HEK293T (cell line): ENCODE data around the gene ZNF99.
"Not testable (repeated sequence)": the region's sequence is repeated elsewhere in the genome, so short reads cannot be mapped to it uniquely, and the experiment has no call there.

Experiments
- CTCF ChIA-PET: fragments of 350-600 bp; formaldehyde crosslinking; extraction: SDS; loops from one replicate; lab custom pipeline; 2021; ENCODE audit warnings: antibody characterized with exemption, inconsistent platforms; lab: Yijun Ruan, JAX
- POLR2A ChIA-PET: fragments of 350-600 bp; formaldehyde crosslinking; extraction: SDS; loops from one replicate; lab custom pipeline; 2020; ENCODE audit warnings: antibody characterized with exemption, inconsistent platforms; lab: Yijun Ruan, JAX
- DNase-seq: peaks from one replicate; pipeline ENCODE4 v3.0.0; 2012; ENCODE audit warnings: mixed read lengths; ENCODE audit errors: extremely low spot score
- ARNT ChIP-seq: fragments of 450-650 bp; IDR thresholded peaks from 2 replicates; pipeline ENCODE4 v1.6.1; 2017; ENCODE audit warnings: mild to moderate bottlenecking
- BHLHE40 ChIP-seq: fragments of 450-650 bp; IDR thresholded peaks from 2 replicates; pipeline ENCODE4 v1.6.1; 2016; ENCODE audit warnings: mild to moderate bottlenecking, moderate library complexity, borderline replicate concordance
- CTBP1 ChIP-seq: fragments of 450-650 bp; IDR thresholded peaks from 2 replicates; pipeline ENCODE4 v1.6.1; 2016; ENCODE audit warnings: borderline replicate concordance
- ELF4 ChIP-seq: fragments of 450-650 bp; IDR thresholded peaks from 2 replicates; pipeline ENCODE4 v1.6.1; 2017; ENCODE audit warnings: antibody characterized with exemption
- FOXA1 ChIP-seq: fragments of 450-650 bp; IDR thresholded peaks from 2 replicates; pipeline ENCODE4 v1.6.1; 2016; ENCODE audit warnings: mild to moderate bottlenecking
- FOXK2 ChIP-seq: fragments of 450-650 bp; IDR thresholded peaks from 2 replicates; pipeline ENCODE4 v1.6.1; 2016; ENCODE audit warnings: mild to moderate bottlenecking
- FOXM1 ChIP-seq: fragments of 450-650 bp; IDR thresholded peaks from 2 replicates; pipeline ENCODE4 v1.6.1; 2017; ENCODE audit warnings: mild to moderate bottlenecking, borderline replicate concordance
- HDGF ChIP-seq: fragments of 450-650 bp; IDR thresholded peaks from 2 replicates; pipeline ENCODE4 v1.6.1; 2017; ENCODE audit warnings: antibody characterized with exemption, borderline replicate concordance
- L3MBTL2 ChIP-seq: fragments of 450-650 bp; conservative IDR thresholded peaks from 2 replicates; pipeline ENCODE4 v1.6.1; 2016; ENCODE audit warnings: mild to moderate bottlenecking
- LEF1 ChIP-seq: fragments of 450-650 bp; IDR thresholded peaks from 2 replicates; pipeline ENCODE4 v1.6.1; 2017; ENCODE audit warnings: mild to moderate bottlenecking, borderline replicate concordance
- NFRKB ChIP-seq: fragments of 450-650 bp; IDR thresholded peaks from 2 replicates; pipeline ENCODE4 v1.6.1; 2016; ENCODE audit warnings: mild to moderate bottlenecking, moderate library complexity
- PKNOX1 ChIP-seq: fragments of 450-650 bp; IDR thresholded peaks from 2 replicates; pipeline ENCODE4 v1.6.1; 2016
- SP1 ChIP-seq: fragments of 450-650 bp; IDR thresholded peaks from 2 replicates; pipeline ENCODE4 v1.6.1; 2017
- SUZ12 ChIP-seq: fragments of 450-650 bp; IDR thresholded peaks from 2 replicates; pipeline ENCODE4 v1.6.1; 2016; ENCODE audit warnings: mild to moderate bottlenecking
- TARDBP ChIP-seq: fragments of 450-650 bp; IDR thresholded peaks from 2 replicates; pipeline ENCODE4 v1.6.1; 2016
- ZNF384 ChIP-seq: fragments of 450-650 bp; IDR thresholded peaks from 2 replicates; pipeline ENCODE4 v1.6.1; 2016

Gene ZNF99

GRCh38 chr19:22806418-22806817 is 22.5 kb upstream of the ZNF99 start:
- TF ChIP-seq ARNT (no peak), BHLHE40 (no peak), TARDBP (no peak), LEF1 (no peak), SUZ12 (no peak), FOXK2 (no peak), ZNF384 (no peak), PKNOX1 (no peak), SP1 (no peak), ELF4 (no peak), CTBP1 (no peak), FOXM1 (no peak), FOXA1 (no peak), L3MBTL2 (no peak)
- no peak for DNase-seq
- ChIA-PET CTCF (no interaction called here), POLR2A (no interaction called here)

- TF ChIP-seq FOXK2 = no peak
- TF ChIP-seq SP1 = no peak
- TF ChIP-seq FOXA1 = no peak
- no peak for TF ChIP-seq FOXM1
- CTCF ChIA-PET = no interaction called here
- DNase-seq = no peak
- POLR2A ChIA-PET = no interaction called here
Measured at GRCh38 chr19:22797040-22797439, 13.1 kb upstream of the ZNF99 start.

- POLR2A ChIA-PET, DNase-seq, CTCF ChIA-PET: not testable (repeated sequence)
Measured at GRCh38 chr19:22792863-22793262, 8.9 kb upstream of the ZNF99 start.

GRCh38 chr19:22735911-22736645 is 47.9 kb downstream of the ZNF99 start:
- TF ChIP-seq LEF1 (no peak), BHLHE40 (no peak), TARDBP (no peak), CTBP1 (no peak), HDGF (no peak), FOXK2 (no peak), ELF4 (no peak), SUZ12 (no peak), PKNOX1 (no peak), FOXM1 (no peak), ARNT (no peak), L3MBTL2 (no peak), SP1 (no peak), NFRKB (no peak), FOXA1 (no peak), ZNF384 (no peak)
- CTCF ChIA-PET = no interaction called here
- no peak for DNase-seq
- POLR2A ChIA-PET = no interaction called here

GRCh38 chr19:22733691-22734090 is 50.3 kb downstream of the ZNF99 start:
- TF ChIP-seq SUZ12 = no peak
- no peak for TF ChIP-seq LEF1
- TF ChIP-seq CTBP1 = no peak
- no peak for TF ChIP-seq ZNF384
- TF ChIP-seq FOXA1 = no peak
- TF ChIP-seq PKNOX1 = no peak
- TF ChIP-seq HDGF = no peak
- POLR2A ChIA-PET = no interaction called here
- DNase-seq = no peak
- CTCF ChIA-PET = no interaction called here

- CTCF ChIA-PET, DNase-seq, POLR2A ChIA-PET: not testable (repeated sequence)
Measured at GRCh38 chr19:22728214-22728613, 55.7 kb downstream of the ZNF99 start.

GRCh38 chr19:22721533-22721932 is 62.4 kb downstream of the ZNF99 start:
- POLR2A ChIA-PET, CTCF ChIA-PET, DNase-seq: not testable (repeated sequence)

GRCh38 chr19:22708983-22709382 is 75.0 kb downstream of the ZNF99 start:
- ChIA-PET POLR2A (no interaction called here), CTCF (no interaction called here)
- no peak for DNase-seq
- TF ChIP-seq ELF4 (no peak), LEF1 (no peak), FOXK2 (no peak), PKNOX1 (no peak), FOXA1 (no peak), ARNT (no peak), FOXM1 (no peak), SP1 (no peak), SUZ12 (no peak), NFRKB (no peak), TARDBP (no peak), L3MBTL2 (no peak), BHLHE40 (no peak)

GRCh38 chr19:22703096-22703495 is 80.9 kb downstream of the ZNF99 start:
- CTCF ChIA-PET, DNase-seq, POLR2A ChIA-PET: not testable (repeated sequence)

GRCh38 chr19:22702661-22703060 is 81.3 kb downstream of the ZNF99 start:
- POLR2A ChIA-PET, CTCF ChIA-PET: not testable (repeated sequence)

More at GRCh38 chr19:22702661-22703060, 81.3 kb downstream of the ZNF99 start:
- not testable (repeated sequence) for DNase-seq
